G401 (cell line): ENCODE results near the gene PILRB. TPM values are rescaled to one million over a fixed set of nuclear protein-coding genes. Genes with fewer than 3 reads are reported as not detected.
A peak's percentile ranks its signal among the peaks of the same experiment; 100 is the strongest.
"Not testable (repeated sequence)": the region's sequence is repeated elsewhere in the genome, so short reads cannot be mapped to it uniquely, and the experiment has no call there.

Experiments
- DNase-seq: peaks from one replicate; pipeline ENCODE4 v3.0.0-alpha.2; 2015; ENCODE audit warnings: low spot score
- in situ Hi-C: cut with HindIII; loops from 2 replicates; pipeline ENCODE4 v1.10.0; 2016; ENCODE audit warnings: low sequenced_read_pairs, mixed read lengths
- total RNA-seq: library from RNA; depleted of rRNA; stranded (reverse); fragments of >200 nt; shearing (Covaris generic); gene quantifications from 2 replicates; pipeline ENCODE4 v1.2.3, GENCODE V29; 2014

PILRB gene
- total RNA-seq, 1 experiment from 2014 or later, result 14.7 TPM

- DNase-seq, result no peak
- in situ Hi-C loops, result no loop called here
Observed at GRCh38 chr7:100352984-100353684, 4.8 kb upstream of the PILRB start.

- in situ Hi-C loops, result no loop called here
- no peak for DNase-seq
Observed at GRCh38 chr7:100353685-100354330, 4.1 kb upstream of the PILRB start.

GRCh38 chr7:100356416-100357068 is 1.4 kb upstream of the PILRB start:
- in situ Hi-C loops, result no loop called here

GRCh38 chr7:100357131-100357561 is 771 bp upstream of the PILRB start:
- DNase-seq, result no peak
- in situ Hi-C loops, result no loop called here

More at GRCh38 chr7:100356416-100357068, 1.4 kb upstream of the PILRB start:
- no peak for DNase-seq

GRCh38 chr7:100358857-100359212 is 918 bp downstream of the PILRB start:
- in situ Hi-C loops, result no loop called here
- DNase-seq, result no peak

- in situ Hi-C loops, result no loop called here
- DNase-seq, result no peak
Observed at GRCh38 chr7:100360135-100360854, 2.4 kb downstream of the PILRB start.

- DNase-seq, result no peak
- in situ Hi-C loops, result no loop called here
Observed at GRCh38 chr7:100363098-100363497, 5.2 kb downstream of the PILRB start.

- in situ Hi-C loops, DNase-seq: not testable (repeated sequence)
Observed at GRCh38 chr7:100363797-100364196, 5.9 kb downstream of the PILRB start.

- DNase-seq, result no peak
- in situ Hi-C loops, result no loop called here
Observed at GRCh38 chr7:100364480-100364879, 6.6 kb downstream of the PILRB start.

- DNase-seq, in situ Hi-C loops: not testable (repeated sequence)
Observed at GRCh38 chr7:100365998-100366367, 8.1 kb downstream of the PILRB start.

GRCh38 chr7:100366411-100367250 is 8.7 kb downstream of the PILRB start:
- in situ Hi-C loops, result no loop called here
- no peak for DNase-seq

GRCh38 chr7:100367251-100367620 is 9.3 kb downstream of the PILRB start:
- in situ Hi-C loops, result no loop called here

GRCh38 chr7:100367676-100368613 is 10.0 kb downstream of the PILRB start:
- peak; percentile 97 for DNase-seq

More at GRCh38 chr7:100367251-100367620, 9.3 kb downstream of the PILRB start:
- no peak for DNase-seq

GRCh38 chr7:100369105-100369504 is 11.2 kb downstream of the PILRB start:
- DNase-seq, result no peak
- in situ Hi-C loops, result no loop called here

More at GRCh38 chr7:100367676-100368613, 10.0 kb downstream of the PILRB start:
- in situ Hi-C loops, result no loop called here

- in situ Hi-C loops, result no loop called here
- DNase-seq, result no peak
Observed at GRCh38 chr7:100370303-100370702, 12.4 kb downstream of the PILRB start.

GRCh38 chr7:100370746-100371145 is 12.8 kb downstream of the PILRB start:
- in situ Hi-C loops, result no loop called here
- no peak for DNase-seq

- DNase-seq, result no peak
- in situ Hi-C loops, result no loop called here
Observed at GRCh38 chr7:100371561-100372171, 13.7 kb downstream of the PILRB start.
